DOHH2 (cell line): Measurements from ENCODE around the gene CARS2.

ENCODE experiments used
- CTCF ChIP-seq: fragments of 200-600 bp; sonication (generic); IDR thresholded peaks from one replicate; pipeline ENCODE4 v1.5.1; 2014; ENCODE audit warnings: antibody characterized with exemption, mild to moderate bottlenecking, low read depth, low read length; ENCODE audit not compliant: poor library complexity, severe bottlenecking
- EZH2phosphoT487 ChIP-seq: fragments of 200-600 bp; sonication (generic); IDR thresholded peaks from 2 replicates; pipeline ENCODE4 v1.6.1; 2017; ENCODE audit warnings: borderline replicate concordance, mild to moderate bottlenecking, antibody characterized with exemption, low read length, moderate library complexity, mixed read lengths

GRCh38 chr13:110652764-110653163 is 53.2 kb downstream of the CARS2 start:
- TF ChIP-seq CTCF: no peak
- TF ChIP-seq EZH2phosphoT487: no peak
